ENCODE results near the gene SELPLG.

DNA sequence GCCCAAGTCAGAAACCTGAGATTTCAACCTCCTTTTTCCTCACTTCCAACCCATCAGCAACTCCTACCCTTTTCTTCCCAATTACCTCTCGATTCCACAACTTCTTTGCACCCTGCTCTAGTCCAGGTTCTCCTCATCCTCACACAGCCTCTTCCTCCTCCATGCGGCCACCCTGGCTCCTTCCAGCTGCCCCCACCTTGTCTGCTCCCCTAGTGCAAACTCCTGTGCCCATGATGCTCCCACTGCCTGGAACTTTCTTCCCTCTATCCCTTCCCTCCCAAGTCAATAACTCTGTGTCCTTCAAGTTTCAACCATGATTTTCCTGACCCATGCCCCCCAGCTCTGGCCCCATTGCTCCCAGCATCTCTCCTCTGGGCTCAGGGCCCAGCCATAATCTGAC lies 17.3 kb downstream of the SELPLG start:
- TF ChIP-seq, protein P1, sequence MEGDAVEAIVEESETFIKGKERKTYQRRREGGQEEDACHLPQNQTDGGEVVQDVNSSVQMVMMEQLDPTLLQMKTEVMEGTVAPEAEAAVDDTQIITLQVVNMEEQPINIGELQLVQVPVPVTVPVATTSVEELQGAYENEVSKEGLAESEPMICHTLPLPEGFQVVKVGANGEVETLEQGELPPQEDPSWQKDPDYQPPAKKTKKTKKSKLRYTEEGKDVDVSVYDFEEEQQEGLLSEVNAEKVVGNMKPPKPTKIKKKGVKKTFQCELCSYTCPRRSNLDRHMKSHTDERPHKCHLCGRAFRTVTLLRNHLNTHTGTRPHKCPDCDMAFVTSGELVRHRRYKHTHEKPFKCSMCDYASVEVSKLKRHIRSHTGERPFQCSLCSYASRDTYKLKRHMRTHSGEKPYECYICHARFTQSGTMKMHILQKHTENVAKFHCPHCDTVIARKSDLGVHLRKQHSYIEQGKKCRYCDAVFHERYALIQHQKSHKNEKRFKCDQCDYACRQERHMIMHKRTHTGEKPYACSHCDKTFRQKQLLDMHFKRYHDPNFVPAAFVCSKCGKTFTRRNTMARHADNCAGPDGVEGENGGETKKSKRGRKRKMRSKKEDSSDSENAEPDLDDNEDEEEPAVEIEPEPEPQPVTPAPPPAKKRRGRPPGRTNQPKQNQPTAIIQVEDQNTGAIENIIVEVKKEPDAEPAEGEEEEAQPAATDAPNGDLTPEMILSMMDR (IDR thresholded peaks at IDR 0.05; ENCODE audit: poor library complexity, severe bottlenecking), result no peak
- TF ChIP-seq EZH2 (IDR thresholded peaks at IDR 0.05; ENCODE audit: borderline replicate concordance, insufficient read depth, low read length, poor library complexity, severe bottlenecking), result no peak
- TF ChIP-seq TAF1 (IDR thresholded peaks at IDR 0.05; ENCODE audit: low read depth), result no peak
- TF ChIP-seq, protein P2, sequence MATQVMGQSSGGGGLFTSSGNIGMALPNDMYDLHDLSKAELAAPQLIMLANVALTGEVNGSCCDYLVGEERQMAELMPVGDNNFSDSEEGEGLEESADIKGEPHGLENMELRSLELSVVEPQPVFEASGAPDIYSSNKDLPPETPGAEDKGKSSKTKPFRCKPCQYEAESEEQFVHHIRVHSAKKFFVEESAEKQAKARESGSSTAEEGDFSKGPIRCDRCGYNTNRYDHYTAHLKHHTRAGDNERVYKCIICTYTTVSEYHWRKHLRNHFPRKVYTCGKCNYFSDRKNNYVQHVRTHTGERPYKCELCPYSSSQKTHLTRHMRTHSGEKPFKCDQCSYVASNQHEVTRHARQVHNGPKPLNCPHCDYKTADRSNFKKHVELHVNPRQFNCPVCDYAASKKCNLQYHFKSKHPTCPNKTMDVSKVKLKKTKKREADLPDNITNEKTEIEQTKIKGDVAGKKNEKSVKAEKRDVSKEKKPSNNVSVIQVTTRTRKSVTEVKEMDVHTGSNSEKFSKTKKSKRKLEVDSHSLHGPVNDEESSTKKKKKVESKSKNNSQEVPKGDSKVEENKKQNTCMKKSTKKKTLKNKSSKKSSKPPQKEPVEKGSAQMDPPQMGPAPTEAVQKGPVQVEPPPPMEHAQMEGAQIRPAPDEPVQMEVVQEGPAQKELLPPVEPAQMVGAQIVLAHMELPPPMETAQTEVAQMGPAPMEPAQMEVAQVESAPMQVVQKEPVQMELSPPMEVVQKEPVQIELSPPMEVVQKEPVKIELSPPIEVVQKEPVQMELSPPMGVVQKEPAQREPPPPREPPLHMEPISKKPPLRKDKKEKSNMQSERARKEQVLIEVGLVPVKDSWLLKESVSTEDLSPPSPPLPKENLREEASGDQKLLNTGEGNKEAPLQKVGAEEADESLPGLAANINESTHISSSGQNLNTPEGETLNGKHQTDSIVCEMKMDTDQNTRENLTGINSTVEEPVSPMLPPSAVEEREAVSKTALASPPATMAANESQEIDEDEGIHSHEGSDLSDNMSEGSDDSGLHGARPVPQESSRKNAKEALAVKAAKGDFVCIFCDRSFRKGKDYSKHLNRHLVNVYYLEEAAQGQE (IDR thresholded peaks at IDR 0.05; ENCODE audit: borderline replicate concordance), result no peak
- no peak for TF ChIP-seq POLR2AphosphoS5 (IDR thresholded peaks at IDR 0.05)
- TF ChIP-seq EP300 (conservative IDR thresholded peaks at IDR 0.05; ENCODE audit: poor library complexity, severe bottlenecking), result no peak
- TF ChIP-seq SMC3 (conservative IDR thresholded peaks at IDR 0.05; ENCODE audit: poor library complexity), result no peak
- no peak for TF ChIP-seq RAD21 (conservative IDR thresholded peaks at IDR 0.05)
